ENCODE data around the gene RYR3. TPM values are rescaled to one million over a fixed set of nuclear protein-coding genes. Genes with fewer than 3 reads are reported as not detected.

The RYR3 gene
- total and polyA plus RNA-seq, 2 of the 13 experiments (the other 11 are each of a cell fraction or from before 2014, with no cell fraction given) = not detected

DNA sequence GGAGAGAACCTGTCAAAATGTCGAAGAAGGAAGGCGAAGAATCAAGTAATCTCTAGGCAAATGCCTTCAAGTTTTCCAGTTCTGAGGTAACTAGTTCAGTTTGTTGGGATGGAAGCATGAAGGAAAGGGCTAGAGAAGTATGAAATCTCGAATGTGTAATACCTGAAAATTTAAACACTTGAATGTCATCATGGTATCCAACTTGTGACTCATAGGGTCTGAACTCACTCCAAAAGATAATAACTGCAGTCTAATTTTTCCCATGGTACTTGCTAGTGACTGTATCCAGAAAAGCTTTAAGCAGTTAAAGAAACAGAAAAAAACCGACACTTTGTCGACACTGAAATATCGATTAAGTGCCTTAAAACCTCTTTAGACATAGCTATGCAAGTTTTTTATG is 554.6 kb downstream of the RYR3 start:
- POLR2A ChIA-PET = no interaction called here
- no peaks in the 10 kb centered on the region for H4K20me1 ChIP-seq (ENCODE audit: insufficient read depth, low read length)
- H3K27ac ChIP-seq (ENCODE audit: extremely low read length, insufficient read depth, low read length) = no peak overlapping the region
- ATAC-seq = no peak
- 90% methylated on average over 6 of the region's 6 CpGs for WGBS (ENCODE audit: low lambda C conversion rate)
- TF ChIP-seq CREB1 (IDR thresholded peaks at IDR 0.05) (0 out of 2 replicates have a peak, but pooled peaks have one; percentile 9), CREB1 (CRISPR knock-in tag; IDR thresholded peaks at IDR 0.05) (no peak), HDAC2 (CRISPR knock-in tag; IDR thresholded peaks at IDR 0.05) (no peak), ARNTL (CRISPR knock-in tag; IDR thresholded peaks at IDR 0.05) (no peak)
- TF ChIP-seq, protein P1, sequence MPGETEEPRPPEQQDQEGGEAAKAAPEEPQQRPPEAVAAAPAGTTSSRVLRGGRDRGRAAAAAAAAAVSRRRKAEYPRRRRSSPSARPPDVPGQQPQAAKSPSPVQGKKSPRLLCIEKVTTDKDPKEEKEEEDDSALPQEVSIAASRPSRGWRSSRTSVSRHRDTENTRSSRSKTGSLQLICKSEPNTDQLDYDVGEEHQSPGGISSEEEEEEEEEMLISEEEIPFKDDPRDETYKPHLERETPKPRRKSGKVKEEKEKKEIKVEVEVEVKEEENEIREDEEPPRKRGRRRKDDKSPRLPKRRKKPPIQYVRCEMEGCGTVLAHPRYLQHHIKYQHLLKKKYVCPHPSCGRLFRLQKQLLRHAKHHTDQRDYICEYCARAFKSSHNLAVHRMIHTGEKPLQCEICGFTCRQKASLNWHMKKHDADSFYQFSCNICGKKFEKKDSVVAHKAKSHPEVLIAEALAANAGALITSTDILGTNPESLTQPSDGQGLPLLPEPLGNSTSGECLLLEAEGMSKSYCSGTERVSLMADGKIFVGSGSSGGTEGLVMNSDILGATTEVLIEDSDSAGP (CRISPR knock-in tag; IDR thresholded peaks at IDR 0.05; ENCODE audit: borderline replicate concordance) = no peak
- no peak overlapping the region for H3K9ac ChIP-seq (ENCODE audit: insufficient read depth, low read depth, low read length)
- no peak overlapping the region for H3K4me3 ChIP-seq (replicated peaks in 1 of 3; ENCODE audit: insufficient read depth in 1 of 3, low read depth in 2 of 3, low read length in 3 of 3)
- H3K4me2 ChIP-seq (ENCODE audit: low read depth, low read length) = no peak overlapping the region
- CTCF ChIA-PET (ENCODE audit: low intra/inter-chr PET ratio, low total read pairs) = no interaction called here
- no peaks in the 10 kb centered on the region for H3K79me2 ChIP-seq (ENCODE audit: insufficient read depth, low read length)
- H3K4me1 ChIP-seq (ENCODE audit: insufficient read depth, low read length) = no peaks in the 10 kb centered on the region
- no peaks in the 10 kb centered on the region for H3K9me3 ChIP-seq (ENCODE audit: low read length)
- no peak for FAIRE-seq
- H3K27me3 ChIP-seq (ENCODE audit: control insufficient read depth in 1 of 2, insufficient read depth in 2 of 2, low read length in 2 of 2) = no peaks in the 10 kb centered on the region
- BruUV-seq (replicated peaks) = no TSS peak
- H2AFZ ChIP-seq (ENCODE audit: low read length) = no peak overlapping the region
- H3K36me3 ChIP-seq (replicated peaks in 1 of 2; ENCODE audit: control insufficient read depth in 1 of 2, insufficient read depth in 2 of 2, low read length in 2 of 2) = peaks cover 1 to 6% of the 10 kb centered on the region in 2 experiments; a peak in 3 of 5 replicates
- no peak for DNase-seq (ENCODE audit: low spot score)
- intact Hi-C loops (cut with micrococcal nuclease; ENCODE audit: unreplicated experiment) (no loop called here), in situ Hi-C loops (cut with HindIII; ENCODE audit: extremely low pct_ligation_motif_present, low pct_unique_long_range_greater_than_20kb) (no loop called here)

DNA sequence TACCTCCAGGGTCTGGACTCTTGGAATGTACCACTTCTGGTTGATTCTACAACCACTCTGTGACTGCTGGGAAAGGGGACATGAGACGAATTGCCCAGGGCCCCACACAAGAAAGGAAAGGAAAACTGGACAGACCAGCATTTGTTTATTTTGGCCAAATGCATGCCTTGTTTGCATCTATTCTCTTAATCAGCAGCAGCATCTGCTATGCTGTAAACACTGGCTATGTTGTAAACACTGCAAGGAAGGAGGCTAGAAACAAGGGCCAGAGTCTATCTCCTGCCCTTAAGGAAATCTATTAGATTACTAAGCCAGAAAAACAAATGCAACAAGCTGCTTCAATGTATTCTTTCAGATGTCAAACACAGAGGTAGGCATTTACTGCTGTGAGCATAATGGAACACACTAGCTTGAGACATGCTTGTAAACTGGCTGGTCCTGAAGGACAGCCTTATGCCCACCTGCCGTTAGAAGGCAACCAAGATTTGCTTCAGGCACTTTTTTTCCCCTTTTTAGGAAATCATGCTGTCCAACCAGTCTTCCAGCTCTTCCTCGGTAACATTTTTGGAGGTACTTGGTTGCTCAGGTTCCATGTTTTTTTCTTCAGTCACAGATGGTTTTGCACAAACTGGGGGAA is 555.5 kb downstream of the RYR3 start:
- FAIRE-seq = no peak
- no peaks in the 10 kb centered on the region for H4K20me1 ChIP-seq (ENCODE audit: insufficient read depth, low read length)
- H3K4me3 ChIP-seq (replicated peaks in 1 of 3; ENCODE audit: insufficient read depth in 1 of 3, low read depth in 2 of 3, low read length in 3 of 3) = no peak overlapping the region
- H3K27ac ChIP-seq (ENCODE audit: extremely low read length, insufficient read depth, low read length) = no peak overlapping the region
- no peak for ATAC-seq
- no peak for DNase-seq (ENCODE audit: low spot score)
- no peaks in the 10 kb centered on the region for H3K27me3 ChIP-seq (ENCODE audit: control insufficient read depth in 1 of 2, insufficient read depth in 2 of 2, low read length in 2 of 2)
- peaks cover 1 to 6% of the 10 kb centered on the region in 2 experiments; a peak in 3 of 5 replicates for H3K36me3 ChIP-seq (replicated peaks in 1 of 2; ENCODE audit: control insufficient read depth in 1 of 2, insufficient read depth in 2 of 2, low read length in 2 of 2)
- in situ Hi-C loops (cut with HindIII; ENCODE audit: extremely low pct_ligation_motif_present, low pct_unique_long_range_greater_than_20kb) (no loop called here), intact Hi-C loops (cut with micrococcal nuclease; ENCODE audit: unreplicated experiment) (no loop called here)
- no peak overlapping the region for H2AFZ ChIP-seq (ENCODE audit: low read length)
- ChIA-PET CTCF (ENCODE audit: low intra/inter-chr PET ratio, low total read pairs) (no interaction called here), POLR2A (no interaction called here)
- H3K4me1 ChIP-seq (ENCODE audit: insufficient read depth, low read length) = no peaks in the 10 kb centered on the region
- 93% methylated on average over 3 of the region's 3 CpGs for WGBS (ENCODE audit: low lambda C conversion rate)
- no peak overlapping the region for H3K4me2 ChIP-seq (ENCODE audit: low read depth, low read length)
- no peaks in the 10 kb centered on the region for H3K9me3 ChIP-seq (ENCODE audit: low read length)
- H3K79me2 ChIP-seq (ENCODE audit: insufficient read depth, low read length) = no peaks in the 10 kb centered on the region
- H3K9ac ChIP-seq (ENCODE audit: insufficient read depth, low read depth, low read length) = no peak overlapping the region
- no TSS peak for BruUV-seq (replicated peaks)
- TF ChIP-seq, protein P2, sequence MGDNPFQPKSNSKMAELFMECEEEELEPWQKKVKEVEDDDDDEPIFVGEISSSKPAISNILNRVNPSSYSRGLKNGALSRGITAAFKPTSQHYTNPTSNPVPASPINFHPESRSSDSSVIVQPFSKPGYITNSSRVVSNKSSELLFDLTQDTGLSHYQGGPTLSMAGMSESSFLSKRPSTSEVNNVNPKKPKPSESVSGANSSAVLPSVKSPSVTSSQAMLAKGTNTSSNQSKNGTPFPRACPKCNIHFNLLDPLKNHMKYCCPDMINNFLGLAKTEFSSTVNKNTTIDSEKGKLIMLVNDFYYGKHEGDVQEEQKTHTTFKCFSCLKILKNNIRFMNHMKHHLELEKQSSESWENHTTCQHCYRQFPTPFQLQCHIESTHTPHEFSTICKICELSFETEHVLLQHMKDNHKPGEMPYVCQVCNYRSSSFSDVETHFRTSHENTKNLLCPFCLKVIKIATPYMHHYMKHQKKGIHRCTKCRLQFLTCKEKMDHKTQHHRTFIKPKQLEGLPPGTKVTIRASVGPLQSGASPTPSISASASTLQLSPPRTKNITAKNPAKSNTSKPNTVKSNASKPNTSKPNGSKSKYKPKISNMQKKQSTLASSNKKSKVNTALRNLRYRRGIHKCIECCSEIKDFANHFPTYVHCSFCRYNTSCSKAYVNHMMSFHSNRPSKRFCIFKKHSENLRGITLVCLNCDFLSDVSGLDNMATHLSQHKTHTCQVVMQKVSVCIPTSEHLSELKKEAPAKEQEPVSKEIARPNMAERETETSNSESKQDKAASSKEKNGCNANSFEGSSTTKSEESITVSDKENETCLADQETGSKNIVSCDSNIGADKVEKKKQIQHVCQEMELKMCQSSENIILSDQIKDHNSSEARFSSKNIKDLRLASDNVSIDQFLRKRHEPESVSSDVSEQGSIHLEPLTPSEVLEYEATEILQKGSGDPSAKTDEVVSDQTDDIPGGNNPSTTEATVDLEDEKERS (CRISPR knock-in tag; IDR thresholded peaks at IDR 0.05) = no peak
- TF ChIP-seq U2AF2 (IDR thresholded peaks at IDR 0.05; ENCODE audit: low read depth, low read length) (no peak), ZNF383 (CRISPR knock-in tag; IDR thresholded peaks at IDR 0.05; ENCODE audit: borderline replicate concordance) (no peak)
- TF ChIP-seq, protein P3, sequence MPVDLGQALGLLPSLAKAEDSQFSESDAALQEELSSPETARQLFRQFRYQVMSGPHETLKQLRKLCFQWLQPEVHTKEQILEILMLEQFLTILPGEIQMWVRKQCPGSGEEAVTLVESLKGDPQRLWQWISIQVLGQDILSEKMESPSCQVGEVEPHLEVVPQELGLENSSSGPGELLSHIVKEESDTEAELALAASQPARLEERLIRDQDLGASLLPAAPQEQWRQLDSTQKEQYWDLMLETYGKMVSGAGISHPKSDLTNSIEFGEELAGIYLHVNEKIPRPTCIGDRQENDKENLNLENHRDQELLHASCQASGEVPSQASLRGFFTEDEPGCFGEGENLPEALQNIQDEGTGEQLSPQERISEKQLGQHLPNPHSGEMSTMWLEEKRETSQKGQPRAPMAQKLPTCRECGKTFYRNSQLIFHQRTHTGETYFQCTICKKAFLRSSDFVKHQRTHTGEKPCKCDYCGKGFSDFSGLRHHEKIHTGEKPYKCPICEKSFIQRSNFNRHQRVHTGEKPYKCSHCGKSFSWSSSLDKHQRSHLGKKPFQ (CRISPR knock-in tag; IDR thresholded peaks at IDR 0.05; ENCODE audit: insufficient replicate concordance) = no peak

Data from HepG2 (cell line).